Astrocyte of the cerebellum (primary cell): ENCODE measurements around the gene IQSEC1.
A peak's percentile ranks its signal among the peaks of the same experiment; 100 is the strongest.

Experiments
- DNase-seq: peaks from one replicate; pipeline ENCODE4 v3.0.0-alpha.2; 2011; ENCODE audit warnings: low read depth
- H3K4me3 ChIP-seq: 2 replicates; pipeline ENCODE4 v1.5.1; 2011; ENCODE audit warnings: mild to moderate bottlenecking, low read depth, low read length, moderate library complexity
- in situ Hi-C: cut with HindIII; loops from 2 replicates; pipeline ENCODE4 v1.10.0; 2017; ENCODE audit warnings: low sequenced_read_pairs
- TF ChIP-seq, protein P1 (sequence below): IDR thresholded peaks from 2 replicates; pipeline ENCODE4 v1.5.1; 2012; ENCODE audit warnings: low read length, low read depth, moderate library complexity, mild to moderate bottlenecking; ENCODE audit errors: missing control alignments

The IQSEC1 gene

DNA sequence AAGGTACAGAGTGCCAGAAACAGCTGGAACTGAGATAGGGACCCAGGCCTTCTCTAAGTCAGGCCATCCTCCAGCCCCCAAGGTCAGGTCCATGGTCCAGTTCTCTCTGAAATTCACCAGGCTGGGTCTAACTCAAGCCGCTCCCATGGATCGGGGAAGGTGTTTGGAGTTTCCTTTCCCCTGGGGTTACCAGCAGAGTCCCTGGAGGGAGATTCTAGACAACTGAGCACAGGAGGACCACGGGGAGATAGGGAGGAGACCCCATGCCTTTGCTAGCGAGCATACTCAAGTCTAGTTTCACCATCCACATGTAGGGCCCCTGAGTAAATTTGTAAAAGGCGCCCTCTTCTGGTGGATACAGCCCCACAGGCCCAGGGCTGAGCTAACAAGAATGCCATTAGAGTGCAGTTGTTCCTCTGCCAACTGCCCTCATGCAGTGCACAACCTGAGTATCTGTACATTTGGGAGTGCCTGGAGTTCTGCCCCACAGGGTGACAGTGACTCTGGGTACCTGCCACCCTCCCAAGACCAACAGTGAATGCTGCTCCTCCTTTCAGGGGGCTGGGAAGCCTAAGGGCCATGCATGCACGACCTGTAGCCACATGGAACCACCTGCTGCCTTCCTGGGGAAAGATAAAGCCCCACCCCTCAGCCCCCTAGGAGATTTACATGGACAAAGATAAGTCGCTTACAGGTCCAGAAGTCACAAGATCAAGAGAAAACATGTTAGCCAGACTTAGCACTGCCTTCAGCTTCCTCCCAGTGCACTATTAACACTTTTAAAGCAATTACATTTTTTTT lies 89.0 kb downstream of the IQSEC1 start:
- peak; percentile 54 for DNase-seq
- TF ChIP-seq, protein P1, sequence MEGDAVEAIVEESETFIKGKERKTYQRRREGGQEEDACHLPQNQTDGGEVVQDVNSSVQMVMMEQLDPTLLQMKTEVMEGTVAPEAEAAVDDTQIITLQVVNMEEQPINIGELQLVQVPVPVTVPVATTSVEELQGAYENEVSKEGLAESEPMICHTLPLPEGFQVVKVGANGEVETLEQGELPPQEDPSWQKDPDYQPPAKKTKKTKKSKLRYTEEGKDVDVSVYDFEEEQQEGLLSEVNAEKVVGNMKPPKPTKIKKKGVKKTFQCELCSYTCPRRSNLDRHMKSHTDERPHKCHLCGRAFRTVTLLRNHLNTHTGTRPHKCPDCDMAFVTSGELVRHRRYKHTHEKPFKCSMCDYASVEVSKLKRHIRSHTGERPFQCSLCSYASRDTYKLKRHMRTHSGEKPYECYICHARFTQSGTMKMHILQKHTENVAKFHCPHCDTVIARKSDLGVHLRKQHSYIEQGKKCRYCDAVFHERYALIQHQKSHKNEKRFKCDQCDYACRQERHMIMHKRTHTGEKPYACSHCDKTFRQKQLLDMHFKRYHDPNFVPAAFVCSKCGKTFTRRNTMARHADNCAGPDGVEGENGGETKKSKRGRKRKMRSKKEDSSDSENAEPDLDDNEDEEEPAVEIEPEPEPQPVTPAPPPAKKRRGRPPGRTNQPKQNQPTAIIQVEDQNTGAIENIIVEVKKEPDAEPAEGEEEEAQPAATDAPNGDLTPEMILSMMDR: peak; percentile 81
- H3K4me3 ChIP-seq: no peak overlapping the region
- in situ Hi-C loops: no loop called here

- no peak for DNase-seq
- in situ Hi-C loops: no loop called here
- TF ChIP-seq, protein P1: no peak
- H3K4me3 ChIP-seq: no peak overlapping the region
These were observed 89.9 kb downstream of the IQSEC1 start for GRCh38 chr3:12983319-12983718.

DNA sequence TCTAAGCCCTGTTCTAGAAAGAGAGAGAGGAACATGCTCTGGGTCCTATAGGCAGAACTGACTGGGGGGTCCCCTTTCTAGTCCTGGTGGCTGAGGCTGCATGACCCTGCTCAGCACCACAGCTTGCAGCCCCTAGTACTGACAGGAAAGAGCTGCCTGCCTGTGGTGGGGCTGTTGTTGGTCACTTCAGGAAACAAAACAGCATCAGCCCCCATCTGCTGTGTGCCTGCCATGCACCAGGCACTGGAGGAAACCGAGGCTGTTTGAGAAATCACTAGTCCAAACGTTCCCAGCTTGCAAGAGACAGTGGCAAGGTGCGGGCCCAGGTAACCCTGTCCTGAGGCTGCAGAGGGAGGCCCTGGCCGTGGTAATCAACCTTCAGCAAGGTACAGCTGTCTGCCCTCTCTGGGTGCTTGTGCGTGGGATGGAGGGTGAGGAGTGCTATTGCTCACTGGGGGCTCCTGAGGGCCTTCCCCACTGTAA lies 90.6 kb downstream of the IQSEC1 start:
- DNase-seq: no peak
- no peak overlapping the region for H3K4me3 ChIP-seq
- TF ChIP-seq, protein P1: no peak
- in situ Hi-C loops: no loop called here

GRCh38 chr3:12981306-12982275 lies 91.6 kb downstream of the IQSEC1 start:
- no peak for DNase-seq
- in situ Hi-C loops: no loop called here
- TF ChIP-seq, protein P1: no peak
- no peak overlapping the region for H3K4me3 ChIP-seq

- TF ChIP-seq, protein P1: no peak
- no peak overlapping the region for H3K4me3 ChIP-seq
- DNase-seq: no peak
- in situ Hi-C loops: no loop called here
These were observed 92.5 kb downstream of the IQSEC1 start for GRCh38 chr3:12980596-12981290.

DNA sequence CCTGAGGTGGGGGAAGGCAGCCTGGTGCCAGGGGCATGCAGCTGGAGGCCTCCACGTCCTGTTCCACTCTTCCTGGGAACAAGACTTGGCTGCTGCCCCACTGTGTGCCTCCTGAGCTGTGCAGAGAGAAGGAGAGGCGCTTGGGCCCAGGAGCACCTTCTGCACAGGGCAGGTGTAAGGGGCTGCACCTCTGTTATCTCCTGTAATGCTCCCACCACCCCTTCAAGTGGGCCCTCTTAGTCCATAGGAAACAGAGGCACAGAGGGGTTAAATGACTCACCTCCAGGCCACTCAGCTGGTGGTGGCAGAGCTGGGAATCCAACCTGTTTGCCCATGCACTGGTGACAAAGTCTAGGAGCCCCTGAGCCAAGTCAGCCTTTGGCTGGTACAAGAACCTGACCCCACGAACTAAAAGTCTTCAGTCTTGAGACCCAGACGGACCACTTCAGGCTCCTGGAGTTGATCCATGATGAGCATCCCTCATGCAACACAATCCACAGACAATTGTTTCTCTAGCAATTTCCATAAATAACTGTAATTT lies 93.2 kb downstream of the IQSEC1 start:
- in situ Hi-C loops: no loop called here
- TF ChIP-seq, protein P1: no peak
- H3K4me3 ChIP-seq: no peak overlapping the region
- no peak for DNase-seq
